ENCODE data around the gene CEP85. TPM values are rescaled to one million over a fixed set of nuclear protein-coding genes. Genes with fewer than 3 reads are reported as not detected.
A peak's percentile ranks its signal among the peaks of the same experiment; 100 is the strongest.

CEP85 gene
- total and polyA plus RNA-seq, 9 of the 15 experiments (the other 6 are each of a cell fraction or from before 2014, with no cell fraction given) = 42.1 to 140 (median 92.6) TPM

DNA sequence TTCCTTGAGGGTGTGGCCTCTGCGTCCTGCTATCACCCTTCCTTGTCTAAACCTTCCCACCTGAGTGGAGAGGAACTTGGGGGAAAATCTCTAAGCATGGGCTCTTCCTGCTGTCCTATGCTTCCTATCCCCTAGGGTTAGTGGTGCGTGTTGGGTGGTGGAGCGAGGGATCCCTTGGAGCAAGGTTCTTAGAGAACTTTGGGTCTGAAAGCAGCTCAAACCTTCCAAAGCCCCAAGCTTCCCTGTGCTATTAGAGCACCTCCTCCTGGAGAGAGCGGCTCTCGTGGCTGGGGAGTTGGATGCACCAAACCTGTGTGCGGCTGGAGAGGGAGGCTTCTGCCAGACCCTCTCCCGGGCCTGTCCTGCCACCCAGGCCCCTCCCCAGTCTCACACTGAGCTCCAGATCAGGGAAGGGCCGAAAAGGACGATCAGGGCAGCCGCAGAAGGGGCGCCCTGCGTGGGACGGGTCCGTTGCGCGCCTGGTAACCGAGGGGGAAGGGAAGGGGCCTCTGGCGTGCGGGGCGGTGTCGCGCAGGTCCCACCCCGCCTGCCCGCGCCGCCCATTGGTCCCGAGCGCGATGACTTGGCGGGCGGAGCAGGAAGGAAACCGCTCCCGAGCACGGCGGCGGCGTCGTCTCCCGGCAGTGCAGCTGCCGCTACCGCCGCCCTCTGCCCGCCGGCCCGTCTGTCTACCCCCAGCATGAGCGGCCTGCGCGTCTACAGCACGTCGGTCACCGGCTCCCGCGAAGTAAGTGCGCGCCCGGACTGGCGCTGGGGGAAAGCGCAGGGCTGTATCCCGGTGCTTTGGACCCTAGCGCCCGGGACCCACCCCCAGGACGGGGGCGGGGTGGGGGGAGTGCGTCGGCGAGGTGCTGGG lies 45.7 kb downstream of the CEP85 start, which contains the start of gene SH3BGRL3 (continued):
- TF ChIP-seq BRD9 (IDR thresholded peaks at IDR 0.05; ENCODE audit: low read depth, partially characterized antibody) = no peak
- no peak for TF ChIP-seq COPS2 (conservative IDR thresholded peaks at IDR 0.05)
- TF ChIP-seq CEBPG (CRISPR knock-in tag; IDR thresholded peaks at IDR 0.05) = no peak
- TF ChIP-seq CEBPG (tag; conservative IDR thresholded peaks at IDR 0.05 in 1 of 2, IDR thresholded peaks at IDR 0.05 in 1 of 2) = no peak
- TF ChIP-seq NFYB (IDR thresholded peaks at IDR 0.05; ENCODE audit: extremely low read depth, insufficient read length) = peak; percentile 67
- TF ChIP-seq RBM17 (IDR thresholded peaks at IDR 0.05; ENCODE audit: borderline replicate concordance, low read depth, low read length) = no peak
- no peak for TF ChIP-seq SRSF1 (IDR thresholded peaks at IDR 0.05; ENCODE audit: low read depth, low read length)
- no peak for TF ChIP-seq KAT8 (IDR thresholded peaks at IDR 0.05; ENCODE audit: low read depth)
- TF ChIP-seq, protein P1, sequence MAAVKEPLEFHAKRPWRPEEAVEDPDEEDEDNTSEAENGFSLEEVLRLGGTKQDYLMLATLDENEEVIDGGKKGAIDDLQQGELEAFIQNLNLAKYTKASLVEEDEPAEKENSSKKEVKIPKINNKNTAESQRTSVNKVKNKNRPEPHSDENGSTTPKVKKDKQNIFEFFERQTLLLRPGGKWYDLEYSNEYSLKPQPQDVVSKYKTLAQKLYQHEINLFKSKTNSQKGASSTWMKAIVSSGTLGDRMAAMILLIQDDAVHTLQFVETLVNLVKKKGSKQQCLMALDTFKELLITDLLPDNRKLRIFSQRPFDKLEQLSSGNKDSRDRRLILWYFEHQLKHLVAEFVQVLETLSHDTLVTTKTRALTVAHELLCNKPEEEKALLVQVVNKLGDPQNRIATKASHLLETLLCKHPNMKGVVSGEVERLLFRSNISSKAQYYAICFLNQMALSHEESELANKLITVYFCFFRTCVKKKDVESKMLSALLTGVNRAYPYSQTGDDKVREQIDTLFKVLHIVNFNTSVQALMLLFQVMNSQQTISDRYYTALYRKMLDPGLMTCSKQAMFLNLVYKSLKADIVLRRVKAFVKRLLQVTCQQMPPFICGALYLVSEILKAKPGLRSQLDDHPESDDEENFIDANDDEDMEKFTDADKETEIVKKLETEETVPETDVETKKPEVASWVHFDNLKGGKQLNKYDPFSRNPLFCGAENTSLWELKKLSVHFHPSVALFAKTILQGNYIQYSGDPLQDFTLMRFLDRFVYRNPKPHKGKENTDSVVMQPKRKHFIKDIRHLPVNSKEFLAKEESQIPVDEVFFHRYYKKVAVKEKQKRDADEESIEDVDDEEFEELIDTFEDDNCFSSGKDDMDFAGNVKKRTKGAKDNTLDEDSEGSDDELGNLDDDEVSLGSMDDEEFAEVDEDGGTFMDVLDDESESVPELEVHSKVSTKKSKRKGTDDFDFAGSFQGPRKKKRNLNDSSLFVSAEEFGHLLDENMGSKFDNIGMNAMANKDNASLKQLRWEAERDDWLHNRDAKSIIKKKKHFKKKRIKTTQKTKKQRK (IDR thresholded peaks at IDR 0.05; ENCODE audit: borderline replicate concordance, low read depth, low read length) = no peak
- TF ChIP-seq, protein P2, sequence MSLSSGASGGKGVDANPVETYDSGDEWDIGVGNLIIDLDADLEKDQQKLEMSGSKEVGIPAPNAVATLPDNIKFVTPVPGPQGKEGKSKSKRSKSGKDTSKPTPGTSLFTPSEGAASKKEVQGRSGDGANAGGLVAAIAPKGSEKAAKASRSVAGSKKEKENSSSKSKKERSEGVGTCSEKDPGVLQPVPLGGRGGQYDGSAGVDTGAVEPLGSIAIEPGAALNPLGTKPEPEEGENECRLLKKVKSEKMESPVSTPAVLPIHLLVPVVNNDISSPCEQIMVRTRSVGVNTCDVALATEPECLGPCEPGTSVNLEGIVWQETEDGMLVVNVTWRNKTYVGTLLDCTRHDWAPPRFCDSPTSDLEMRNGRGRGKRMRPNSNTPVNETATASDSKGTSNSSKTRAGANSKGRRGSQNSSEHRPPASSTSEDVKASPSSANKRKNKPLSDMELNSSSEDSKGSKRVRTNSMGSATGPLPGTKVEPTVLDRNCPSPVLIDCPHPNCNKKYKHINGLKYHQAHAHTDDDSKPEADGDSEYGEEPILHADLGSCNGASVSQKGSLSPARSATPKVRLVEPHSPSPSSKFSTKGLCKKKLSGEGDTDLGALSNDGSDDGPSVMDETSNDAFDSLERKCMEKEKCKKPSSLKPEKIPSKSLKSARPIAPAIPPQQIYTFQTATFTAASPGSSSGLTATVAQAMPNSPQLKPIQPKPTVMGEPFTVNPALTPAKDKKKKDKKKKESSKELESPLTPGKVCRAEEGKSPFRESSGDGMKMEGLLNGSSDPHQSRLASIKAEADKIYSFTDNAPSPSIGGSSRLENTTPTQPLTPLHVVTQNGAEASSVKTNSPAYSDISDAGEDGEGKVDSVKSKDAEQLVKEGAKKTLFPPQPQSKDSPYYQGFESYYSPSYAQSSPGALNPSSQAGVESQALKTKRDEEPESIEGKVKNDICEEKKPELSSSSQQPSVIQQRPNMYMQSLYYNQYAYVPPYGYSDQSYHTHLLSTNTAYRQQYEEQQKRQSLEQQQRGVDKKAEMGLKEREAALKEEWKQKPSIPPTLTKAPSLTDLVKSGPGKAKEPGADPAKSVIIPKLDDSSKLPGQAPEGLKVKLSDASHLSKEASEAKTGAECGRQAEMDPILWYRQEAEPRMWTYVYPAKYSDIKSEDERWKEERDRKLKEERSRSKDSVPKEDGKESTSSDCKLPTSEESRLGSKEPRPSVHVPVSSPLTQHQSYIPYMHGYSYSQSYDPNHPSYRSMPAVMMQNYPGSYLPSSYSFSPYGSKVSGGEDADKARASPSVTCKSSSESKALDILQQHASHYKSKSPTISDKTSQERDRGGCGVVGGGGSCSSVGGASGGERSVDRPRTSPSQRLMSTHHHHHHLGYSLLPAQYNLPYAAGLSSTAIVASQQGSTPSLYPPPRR (CRISPR knock-in tag; IDR thresholded peaks at IDR 0.05; ENCODE audit: borderline replicate concordance) = peak; percentile 49; the same call in 1 of the 2 replicates
- TF ChIP-seq XRCC5 (IDR thresholded peaks at IDR 0.05; ENCODE audit: low read depth, low read length) = peak; percentile 65; the same call in 1 of the 2 replicates
- TF ChIP-seq BRCA1 (IDR thresholded peaks at IDR 0.05) = no peak
- no peak; the same call in 1 of the 2 replicates for TF ChIP-seq BRCA1 (CRISPR knock-in tag; IDR thresholded peaks at IDR 0.05)
- TF ChIP-seq HDAC3 (IDR thresholded peaks at IDR 0.05; ENCODE audit: borderline replicate concordance, partially characterized antibody) = no peak
- no peak for TF ChIP-seq ZKSCAN3 (CRISPR knock-in tag; IDR thresholded peaks at IDR 0.05)
- no peak for TF ChIP-seq ZBTB8A (IDR thresholded peaks at IDR 0.05; ENCODE audit: partially characterized antibody)
- TF ChIP-seq ZNF589 (CRISPR knock-in tag; IDR thresholded peaks at IDR 0.05; ENCODE audit: low read depth) = no peak; the same call in 1 of the 2 replicates
- TF ChIP-seq SP2 (IDR thresholded peaks at IDR 0.05; ENCODE audit: extremely low read depth, low read depth, low read length, poor library complexity, severe bottlenecking) = no peak
- TF ChIP-seq KAT7 (CRISPR knock-in tag; IDR thresholded peaks at IDR 0.05; ENCODE audit: borderline replicate concordance) = peak; percentile 68; the same call in 1 of the 2 replicates

Data from K562 (cell line).